ENCODE data around the gene INHBE. TPM values are rescaled to one million over a fixed set of nuclear protein-coding genes. Genes with fewer than 3 reads are reported as not detected.

The INHBE gene
- total RNA-seq, 4 donors from 2014 or later = not detected

DNA sequence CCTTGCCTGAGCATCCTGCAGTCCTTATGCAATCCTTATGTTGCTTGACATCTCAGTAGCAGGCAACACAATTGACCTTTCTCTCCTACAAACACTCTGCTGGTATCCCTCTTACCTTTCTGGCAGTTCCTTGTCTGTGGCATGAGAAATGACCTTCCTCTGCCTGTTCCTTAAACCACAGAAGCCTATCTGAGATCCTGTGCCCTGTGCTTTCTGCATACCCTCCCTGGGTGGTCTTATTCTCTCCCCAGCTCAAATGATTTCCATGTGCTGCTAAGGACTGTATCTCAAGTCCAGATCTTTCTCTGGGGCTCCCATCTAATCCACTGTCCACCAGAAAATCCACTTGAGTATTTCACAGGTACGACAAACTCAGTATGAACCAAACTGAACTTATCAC, 26.6 kb downstream of the INHBE start:
- Histone ChIP-seq H3K4me3 (no peak overlapping the region), H3K27me3 (peaks cover 0 to 19% of the 10 kb centered on the region in 2 donors), H3K4me1 (peaks cover 0 to 3% (median 0%) of the 10 kb centered on the region in 4 donors), H3K27ac (no peak overlapping the region), H3K9me3 (no peaks in the 10 kb centered on the region), H3K36me3 (no peaks in the 10 kb centered on the region)
- 67 to 69% methylated on average over 1 of the region's 1 CpG for WGBS, 2 donors
- TF ChIP-seq, protein P1, sequence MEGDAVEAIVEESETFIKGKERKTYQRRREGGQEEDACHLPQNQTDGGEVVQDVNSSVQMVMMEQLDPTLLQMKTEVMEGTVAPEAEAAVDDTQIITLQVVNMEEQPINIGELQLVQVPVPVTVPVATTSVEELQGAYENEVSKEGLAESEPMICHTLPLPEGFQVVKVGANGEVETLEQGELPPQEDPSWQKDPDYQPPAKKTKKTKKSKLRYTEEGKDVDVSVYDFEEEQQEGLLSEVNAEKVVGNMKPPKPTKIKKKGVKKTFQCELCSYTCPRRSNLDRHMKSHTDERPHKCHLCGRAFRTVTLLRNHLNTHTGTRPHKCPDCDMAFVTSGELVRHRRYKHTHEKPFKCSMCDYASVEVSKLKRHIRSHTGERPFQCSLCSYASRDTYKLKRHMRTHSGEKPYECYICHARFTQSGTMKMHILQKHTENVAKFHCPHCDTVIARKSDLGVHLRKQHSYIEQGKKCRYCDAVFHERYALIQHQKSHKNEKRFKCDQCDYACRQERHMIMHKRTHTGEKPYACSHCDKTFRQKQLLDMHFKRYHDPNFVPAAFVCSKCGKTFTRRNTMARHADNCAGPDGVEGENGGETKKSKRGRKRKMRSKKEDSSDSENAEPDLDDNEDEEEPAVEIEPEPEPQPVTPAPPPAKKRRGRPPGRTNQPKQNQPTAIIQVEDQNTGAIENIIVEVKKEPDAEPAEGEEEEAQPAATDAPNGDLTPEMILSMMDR (IDR thresholded peaks at IDR 0.05) = no peak
- TF ChIP-seq EP300 (IDR thresholded peaks at IDR 0.05) (no peak), POLR2A (IDR thresholded peaks at IDR 0.05) (no peak)
- no peak for DNase-seq (ENCODE audit: low spot score in 2 of 2)

DNA sequence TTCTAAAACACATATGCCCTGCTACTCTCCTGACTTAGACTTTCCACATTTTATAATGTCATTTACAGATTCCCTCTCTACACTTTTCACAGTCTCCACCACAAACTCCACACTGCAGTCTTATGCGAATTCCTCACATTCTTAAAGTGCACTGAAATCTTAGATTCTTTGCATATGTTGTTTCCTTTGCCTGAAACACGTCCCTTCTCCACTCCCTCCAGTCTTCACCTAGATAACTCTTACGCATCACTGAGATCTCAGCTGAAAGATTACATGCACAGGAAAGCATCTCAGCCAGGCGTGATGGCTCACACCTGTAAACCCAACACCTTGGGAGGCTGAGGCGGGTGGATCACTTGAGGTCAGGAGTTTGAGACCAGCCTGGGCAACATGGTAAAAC, 28.4 kb downstream of the INHBE start:
- Histone ChIP-seq H3K4me1 (peaks cover 0 to 5% (median 5%) of the 10 kb centered on the region in 4 donors), H3K4me3 (no peak overlapping the region), H3K27me3 (peaks cover 0 to under 1% of the 10 kb centered on the region in 2 donors), H3K36me3 (no peaks in the 10 kb centered on the region), H3K9me3 (no peaks in the 10 kb centered on the region), H3K27ac (no peak overlapping the region)
- WGBS, 2 donors = 51 to 55% methylated on average over 5 of the region's 5 CpGs
- DNase-seq (ENCODE audit: low spot score in 2 of 2) = no peak
- TF ChIP-seq EP300 (IDR thresholded peaks at IDR 0.05) = no peak
- TF ChIP-seq POLR2A (IDR thresholded peaks at IDR 0.05) = no peak
- TF ChIP-seq, protein P1 (IDR thresholded peaks at IDR 0.05) = no peak

DNA sequence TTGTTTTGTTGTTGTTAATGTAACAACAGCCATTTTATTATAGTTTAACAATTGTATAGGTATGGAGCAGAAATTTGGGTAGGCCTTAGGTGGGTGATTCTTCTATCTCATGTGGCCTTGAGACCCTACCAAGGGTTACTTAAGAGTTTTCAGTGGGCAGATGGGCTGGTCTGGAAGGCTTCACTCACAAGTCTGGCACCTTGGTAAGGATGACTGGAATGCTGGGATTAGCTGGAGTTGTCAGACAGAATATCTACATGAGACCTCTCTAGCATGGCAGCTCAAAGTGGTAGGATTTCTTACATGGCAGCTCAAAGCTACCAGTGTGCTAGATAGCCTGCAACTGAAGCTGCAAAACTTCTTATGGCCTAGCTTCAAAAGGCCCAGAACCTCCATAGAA, 30.6 kb downstream of the INHBE start:
- Histone ChIP-seq H3K27ac (no peak overlapping the region), H3K9me3 (no peaks in the 10 kb centered on the region), H3K4me1 (peaks cover 0 to 19% (median 12%) of the 10 kb centered on the region in 4 donors), H3K4me3 (no peak overlapping the region), H3K36me3 (peaks cover 3 to 11% (median 6%) of the 10 kb centered on the region in 3 donors), H3K27me3 (no peaks in the 10 kb centered on the region)
- DNase-seq (ENCODE audit: low spot score in 2 of 2) = no peak
- TF ChIP-seq, protein P1 (IDR thresholded peaks at IDR 0.05) = no peak

DNA sequence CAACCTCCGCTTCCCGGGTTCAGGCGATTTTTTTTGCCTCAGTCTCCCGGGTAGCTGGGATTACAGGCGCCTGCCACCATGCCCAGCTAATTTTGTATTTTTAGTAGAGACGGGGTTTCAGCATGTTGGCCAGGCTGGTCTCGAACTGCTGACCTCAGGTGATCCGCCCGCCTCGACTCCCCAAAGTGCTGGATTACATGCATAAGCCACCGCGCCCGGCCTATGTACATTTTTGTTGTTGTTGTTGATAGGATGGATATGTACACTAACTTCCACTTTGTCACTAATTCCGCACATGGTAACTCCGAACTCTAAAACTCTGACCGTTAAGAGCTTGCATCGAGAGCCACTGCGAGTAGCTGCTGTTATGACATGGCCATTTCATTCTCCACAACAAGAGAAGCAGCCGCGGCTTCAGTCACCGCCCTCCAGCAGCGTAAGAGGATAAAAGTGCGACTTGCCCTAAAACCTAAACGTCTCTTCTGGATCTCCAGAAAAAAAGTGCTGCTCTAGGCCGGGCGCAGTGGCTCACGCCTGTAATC, 32.0 kb downstream of the INHBE start:
- no peak for DNase-seq (ENCODE audit: low spot score in 2 of 2)

More for the DNA sequence above, 32.0 kb downstream of the INHBE start:
- no peak for TF ChIP-seq POLR2A (IDR thresholded peaks at IDR 0.05)
- no peak for TF ChIP-seq EP300 (IDR thresholded peaks at IDR 0.05)
- TF ChIP-seq, protein P1 (IDR thresholded peaks at IDR 0.05) = no peak
- peaks cover 0 to 19% (median 12%) of the 10 kb centered on the region in 4 donors for H3K4me1 ChIP-seq
- H3K27me3 ChIP-seq = no peaks in the 10 kb centered on the region
- H3K27ac ChIP-seq = no peak overlapping the region
- peak overlapping the region; percentile 66 to 90 (median 80) for H3K4me3 ChIP-seq
- peaks cover 6 to 26% (median 7%) of the 10 kb centered on the region in 3 donors for H3K36me3 ChIP-seq
- 88 to 91% methylated on average over 27 of the region's 27 CpGs for WGBS, 2 donors
- H3K9me3 ChIP-seq = no peaks in the 10 kb centered on the region
